IPS DF 4.7 (cell line): Measurements from ENCODE around the gene MUC21.
"Not testable (repeated sequence)": the region's sequence is repeated elsewhere in the genome, so short reads cannot be mapped to it uniquely, and the experiment has no call there.

Experiments used
- DNase-seq: peaks from one replicate; pipeline ENCODE4 v3.0.0-alpha.2; 2013; ENCODE audit warnings: low spot score; ENCODE audit errors: extremely low read depth

MUC21 gene

DNA sequence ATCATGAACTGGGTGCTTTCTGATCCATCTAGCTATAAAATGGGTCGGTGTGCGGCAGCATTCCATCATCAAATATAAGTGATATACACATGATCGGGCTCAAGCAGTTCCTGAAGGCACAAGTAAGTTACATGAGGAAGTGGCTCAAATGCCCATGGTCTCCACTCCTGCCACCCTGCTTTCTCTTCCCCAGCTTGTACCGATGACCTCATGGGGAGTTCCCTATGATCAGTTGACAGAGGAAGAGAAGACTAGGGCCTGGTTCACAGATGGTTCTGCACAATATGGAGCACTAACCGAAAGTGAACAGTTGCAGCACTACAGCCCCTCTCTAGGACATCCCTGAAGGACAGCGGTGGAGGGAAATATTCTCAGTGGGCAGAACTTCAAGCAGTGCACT, 14.3 kb upstream of the MUC21 start:
- DNase-seq = not testable (repeated sequence)

DNA sequence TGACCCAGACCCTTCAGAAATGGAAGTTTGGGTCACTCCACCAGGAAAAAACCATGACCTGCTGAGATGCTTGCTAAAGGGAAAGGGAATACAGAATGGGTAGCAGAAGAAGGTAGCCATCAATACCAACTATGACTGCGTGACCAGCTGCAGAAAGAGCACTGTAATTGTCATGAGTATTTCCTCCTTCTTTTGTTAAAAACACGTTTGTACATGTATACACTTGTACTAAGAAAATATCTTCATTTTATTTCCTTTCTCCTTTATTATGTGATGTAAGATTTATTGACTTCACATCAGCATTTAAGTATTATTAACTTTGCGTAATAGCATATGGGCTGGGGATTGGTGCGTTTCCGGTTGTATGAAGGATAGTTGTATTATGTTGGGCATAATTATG, 12.6 kb upstream of the MUC21 start:
- DNase-seq = no peak

DNA sequence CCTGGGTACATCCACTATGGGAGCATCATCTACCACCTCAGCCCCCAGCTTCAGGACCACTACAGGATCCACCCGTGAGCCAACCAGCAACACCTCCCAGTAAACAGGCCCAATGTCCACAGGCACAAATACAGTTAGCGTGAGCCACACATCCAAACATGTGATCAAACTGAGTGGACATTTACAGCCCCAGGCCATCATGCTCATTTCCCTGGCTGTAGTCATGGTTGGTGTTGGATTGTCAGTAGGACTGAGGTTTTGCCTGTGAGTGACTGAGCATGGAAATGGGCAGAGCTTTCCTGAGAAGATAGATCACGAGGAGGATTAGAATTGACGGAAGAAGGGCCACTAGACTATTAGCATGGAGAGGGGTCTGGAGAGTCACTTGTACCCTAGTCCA, 10.7 kb upstream of the MUC21 start:
- no peak for DNase-seq

DNA sequence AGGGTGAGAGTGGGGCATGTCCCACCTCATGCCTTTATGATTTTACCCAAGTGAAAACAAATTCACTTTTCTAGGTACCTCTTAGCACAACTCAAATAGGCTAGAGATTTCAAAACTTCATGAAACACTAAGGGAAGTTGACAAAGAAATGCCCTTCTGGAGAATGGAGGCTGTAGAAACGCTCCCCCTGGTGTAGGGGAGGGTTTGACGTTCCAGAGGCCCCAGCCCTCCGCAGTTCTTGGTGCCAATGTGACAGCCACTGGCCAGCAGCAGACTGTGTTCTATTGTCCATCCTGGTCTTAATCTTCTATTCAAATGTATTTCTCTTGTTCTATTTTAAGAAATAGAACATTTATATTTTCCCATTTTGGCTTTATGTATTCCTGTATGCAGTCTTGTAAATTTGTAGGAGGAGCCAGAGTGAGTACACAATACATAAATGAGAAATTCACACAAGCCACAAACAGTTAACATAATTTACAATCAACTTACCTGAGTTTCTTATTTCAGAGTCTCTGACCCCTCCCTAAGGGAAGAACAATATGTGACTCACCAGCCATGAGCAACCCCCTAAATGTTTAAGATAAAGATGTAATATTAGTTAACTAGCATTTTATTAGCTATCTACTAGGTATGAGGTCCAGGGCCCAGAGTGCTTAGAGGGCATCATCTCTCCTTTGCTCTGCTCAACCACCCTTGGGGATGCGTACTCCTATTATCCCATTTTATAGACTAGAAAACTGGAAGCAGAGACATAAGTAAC, 8.8 kb upstream of the MUC21 start:
- no peak for DNase-seq

DNA sequence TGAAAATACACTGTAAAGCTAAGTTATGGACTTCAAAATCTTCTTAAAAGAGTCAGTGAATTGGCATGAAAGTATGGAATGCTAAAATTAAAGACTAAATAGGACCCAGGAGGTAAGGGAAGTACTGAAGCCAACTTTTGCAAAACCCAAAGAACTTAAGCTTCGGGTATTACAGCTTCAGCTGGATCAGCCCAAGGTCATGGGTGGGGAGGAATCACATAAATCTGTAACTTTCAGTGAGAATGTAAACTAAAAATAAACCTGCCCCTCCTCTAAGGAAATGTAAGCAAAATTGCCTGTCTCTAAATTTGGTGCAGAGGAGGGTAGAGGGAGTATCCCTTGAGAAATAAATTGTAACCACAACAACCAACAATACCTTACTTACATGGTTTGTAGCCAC, 4.4 kb upstream of the MUC21 start:
- no peak for DNase-seq

DNA sequence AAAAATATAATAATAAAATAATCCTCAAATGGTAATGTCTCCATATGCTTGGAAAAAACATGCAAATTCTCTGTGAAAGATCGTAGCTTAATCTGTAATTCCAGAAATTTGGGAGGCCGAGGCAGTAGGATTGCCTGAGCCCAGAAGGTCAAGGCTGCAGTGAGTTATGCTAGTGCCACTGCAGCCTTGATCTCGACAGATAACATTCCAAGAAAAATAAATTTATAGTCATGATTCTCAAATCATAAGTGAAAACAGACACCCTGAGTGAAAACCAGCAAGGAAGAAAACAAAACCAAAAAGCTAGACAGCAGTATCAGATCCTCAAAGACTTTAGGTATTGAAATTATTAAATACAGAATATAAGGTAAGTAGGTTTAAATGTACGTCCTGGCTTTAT, 3.8 kb upstream of the MUC21 start:
- DNase-seq = no peak

DNA sequence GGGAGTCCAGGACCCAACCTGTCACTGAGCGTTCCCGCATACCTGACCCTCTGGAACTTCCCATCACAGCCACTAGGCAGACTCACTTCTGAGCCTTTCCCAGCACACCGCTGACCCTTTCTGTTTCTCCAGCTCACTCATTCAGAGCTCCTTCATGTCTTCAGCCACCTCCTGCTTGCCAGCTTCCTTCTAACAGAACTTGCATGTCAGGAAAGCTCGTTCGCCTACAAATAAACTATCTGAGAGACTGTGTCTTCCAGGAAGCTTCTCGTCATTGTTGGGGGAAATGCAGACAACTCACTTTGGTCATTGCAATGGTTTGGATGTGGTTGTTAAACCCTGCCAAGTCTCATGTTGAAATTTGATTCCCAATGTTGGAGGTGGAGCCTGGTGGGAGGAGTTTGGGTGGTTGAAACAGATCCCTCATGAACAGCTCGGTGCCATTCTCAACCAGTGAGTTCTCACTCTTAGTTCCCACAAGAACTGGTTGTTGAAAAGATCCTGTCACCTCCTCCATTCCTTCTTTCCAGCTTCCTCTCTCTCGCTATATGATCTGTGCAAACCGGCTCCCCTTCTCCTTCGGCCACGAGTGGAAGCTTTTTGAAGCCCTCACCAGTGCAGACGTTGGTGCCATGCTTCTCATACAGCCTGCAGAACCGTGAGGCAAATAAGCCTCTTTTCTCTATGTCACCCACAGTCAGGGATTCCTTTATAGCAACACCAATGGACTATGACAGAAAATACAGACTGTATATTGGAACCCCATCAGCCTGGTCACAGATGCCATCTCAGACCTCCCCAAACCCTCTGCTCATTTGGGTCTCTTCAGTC, 1.4 kb upstream of the MUC21 start:
- DNase-seq = peak; percentile 69

DNA sequence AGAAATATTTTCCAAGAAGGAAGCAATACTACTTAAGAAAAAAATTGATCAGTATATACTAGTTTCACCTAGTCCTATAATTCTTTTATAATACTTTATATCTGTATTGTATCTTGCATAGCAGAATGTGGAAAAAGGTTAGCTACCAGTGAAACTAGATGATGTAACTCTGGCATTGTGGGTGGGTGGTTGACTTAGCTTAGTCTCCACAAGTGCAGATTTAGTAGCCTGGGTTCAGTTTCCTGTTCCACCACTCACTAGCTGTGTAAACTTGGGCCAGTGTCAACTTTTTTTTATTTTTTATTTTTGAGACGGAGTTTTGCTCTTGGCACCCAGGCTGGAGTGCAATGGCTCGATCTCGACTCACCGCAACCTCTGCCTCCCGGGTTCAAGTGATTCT, 2.0 kb downstream of the MUC21 start:
- no peak for DNase-seq

DNA sequence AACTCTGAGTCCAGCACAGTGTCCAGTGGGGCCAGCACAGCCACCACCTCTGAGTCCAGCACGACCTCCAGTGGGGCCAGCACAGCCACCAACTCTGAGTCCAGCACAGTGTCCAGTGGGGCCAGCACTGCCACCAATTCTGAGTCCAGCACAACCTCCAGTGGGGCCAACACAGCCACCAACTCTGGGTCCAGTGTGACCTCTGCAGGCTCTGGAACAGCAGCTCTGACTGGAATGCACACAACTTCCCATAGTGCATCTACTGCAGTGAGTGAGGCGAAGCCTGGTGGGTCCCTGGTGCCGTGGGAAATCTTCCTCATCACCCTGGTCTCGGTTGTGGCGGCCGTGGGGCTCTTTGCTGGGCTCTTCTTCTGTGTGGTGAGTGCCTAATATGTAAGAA, 3.8 kb downstream of the MUC21 start:
- no peak for DNase-seq

DNA sequence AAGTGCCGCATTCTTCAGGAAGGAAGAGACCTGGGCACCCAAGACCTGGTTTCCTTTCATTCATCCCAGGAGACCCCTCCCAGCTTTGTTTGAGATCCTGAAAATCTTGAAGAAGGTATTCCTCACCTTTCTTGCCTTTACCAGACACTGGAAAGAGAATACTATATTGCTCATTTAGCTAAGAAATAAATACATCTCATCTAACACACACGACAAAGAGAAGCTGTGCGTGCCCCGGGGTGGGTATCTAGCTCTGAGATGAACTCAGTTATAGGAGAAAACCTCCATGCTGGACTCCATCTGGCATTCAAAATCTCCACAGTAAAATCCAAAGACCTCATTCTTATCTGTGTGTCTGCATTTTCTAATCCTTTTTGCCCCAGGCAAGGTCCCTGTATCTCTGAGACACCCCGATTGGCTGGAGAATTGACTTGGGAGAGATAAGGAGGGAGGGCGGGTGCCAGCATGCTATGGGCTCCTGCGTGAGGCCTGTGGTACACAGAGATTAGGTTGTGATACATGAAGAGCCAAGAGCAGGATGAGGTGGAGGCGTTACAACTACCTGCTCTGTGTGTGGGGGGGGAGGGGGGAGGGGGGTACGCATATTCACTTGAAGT, 4.8 kb downstream of the MUC21 start:
- DNase-seq = no peak

DNA sequence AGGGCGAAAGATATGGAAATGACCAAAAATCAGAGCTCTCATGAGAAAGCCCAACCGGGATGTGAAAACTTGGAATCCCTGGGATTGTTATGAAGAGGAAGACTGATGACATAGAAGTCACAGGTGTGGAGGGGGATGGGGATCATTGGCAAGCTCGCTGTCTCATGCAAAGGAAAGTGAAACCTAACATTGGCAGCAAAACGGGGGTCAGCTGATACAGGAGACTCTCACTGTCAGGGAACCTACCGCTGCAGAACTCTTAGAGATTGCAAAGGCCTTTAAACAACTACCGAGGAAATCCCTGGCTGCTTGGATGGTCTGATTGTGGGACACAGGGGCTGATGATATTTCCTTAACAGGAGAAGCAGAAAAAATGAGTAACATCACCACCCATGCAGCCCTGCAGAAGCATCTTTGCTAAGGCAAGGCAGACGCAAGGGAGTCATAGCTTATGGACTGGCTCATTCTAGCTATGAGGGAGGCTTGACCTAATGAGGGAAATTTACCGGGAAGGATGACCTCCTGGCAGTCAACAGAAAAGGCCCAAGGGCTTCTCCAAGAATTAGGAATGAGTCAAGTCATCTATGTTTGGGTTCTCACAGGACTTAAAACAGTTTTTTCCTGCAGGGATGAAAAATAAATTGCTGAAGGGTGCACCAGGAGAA, 7.0 kb downstream of the MUC21 start:
- no peak for DNase-seq

DNA sequence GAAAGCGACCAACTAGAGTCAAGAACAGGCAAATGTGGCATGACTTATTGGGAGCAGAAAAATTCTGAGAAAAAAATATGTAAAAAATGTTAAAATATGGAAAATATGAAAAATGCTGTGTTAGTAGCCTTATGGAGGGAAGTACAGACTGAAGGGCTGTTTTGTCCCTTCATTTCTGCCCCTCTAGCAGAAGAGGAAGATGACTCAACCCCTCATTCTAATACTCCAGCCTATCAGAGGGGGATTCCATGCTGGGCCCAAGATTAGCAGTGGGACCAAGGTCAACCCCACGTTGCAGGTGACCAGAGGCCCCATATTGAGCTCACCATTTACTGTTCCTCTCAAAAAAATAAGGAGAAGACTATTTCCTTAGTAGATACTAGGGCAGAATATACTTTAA, 8.4 kb downstream of the MUC21 start:
- no peak for DNase-seq

DNA sequence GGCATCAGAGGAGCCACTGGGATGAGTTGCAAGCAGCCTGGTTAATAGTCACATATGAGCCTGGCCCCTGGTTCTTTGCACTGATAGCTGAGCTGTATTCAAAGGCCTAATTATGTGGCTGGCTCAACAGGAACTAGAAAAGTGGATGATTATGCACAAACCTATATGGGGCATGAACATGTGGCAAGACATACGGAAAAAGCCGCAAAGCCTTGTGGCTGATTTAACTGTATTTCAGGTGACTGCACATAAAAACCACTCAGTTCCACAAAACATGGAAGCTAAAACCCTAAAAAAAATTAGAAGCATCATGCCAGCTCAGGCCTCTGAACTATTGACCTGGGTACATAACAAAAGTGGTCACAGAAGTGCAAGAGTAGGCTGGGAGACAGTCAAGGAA, 13.8 kb downstream of the MUC21 start:
- no peak for DNase-seq

DNA sequence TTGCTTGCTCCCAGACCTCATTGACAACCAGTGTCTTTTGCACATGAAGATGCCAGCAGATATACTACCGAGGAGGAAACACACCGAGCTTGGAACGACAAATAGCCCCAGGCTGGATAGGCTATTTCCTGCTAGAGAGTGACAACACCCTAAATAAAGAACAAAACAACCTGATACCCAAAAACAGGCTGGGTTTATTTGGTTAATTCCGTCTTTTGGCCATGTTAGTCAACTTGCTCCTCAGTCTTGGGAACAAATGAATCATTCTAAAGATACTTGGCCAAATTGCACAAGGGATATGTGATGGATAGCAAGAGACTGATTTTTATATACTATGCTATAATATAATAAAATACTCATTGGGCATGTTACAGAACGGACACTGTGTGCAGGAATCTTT, 15.3 kb downstream of the MUC21 start:
- DNase-seq = no peak

DNA sequence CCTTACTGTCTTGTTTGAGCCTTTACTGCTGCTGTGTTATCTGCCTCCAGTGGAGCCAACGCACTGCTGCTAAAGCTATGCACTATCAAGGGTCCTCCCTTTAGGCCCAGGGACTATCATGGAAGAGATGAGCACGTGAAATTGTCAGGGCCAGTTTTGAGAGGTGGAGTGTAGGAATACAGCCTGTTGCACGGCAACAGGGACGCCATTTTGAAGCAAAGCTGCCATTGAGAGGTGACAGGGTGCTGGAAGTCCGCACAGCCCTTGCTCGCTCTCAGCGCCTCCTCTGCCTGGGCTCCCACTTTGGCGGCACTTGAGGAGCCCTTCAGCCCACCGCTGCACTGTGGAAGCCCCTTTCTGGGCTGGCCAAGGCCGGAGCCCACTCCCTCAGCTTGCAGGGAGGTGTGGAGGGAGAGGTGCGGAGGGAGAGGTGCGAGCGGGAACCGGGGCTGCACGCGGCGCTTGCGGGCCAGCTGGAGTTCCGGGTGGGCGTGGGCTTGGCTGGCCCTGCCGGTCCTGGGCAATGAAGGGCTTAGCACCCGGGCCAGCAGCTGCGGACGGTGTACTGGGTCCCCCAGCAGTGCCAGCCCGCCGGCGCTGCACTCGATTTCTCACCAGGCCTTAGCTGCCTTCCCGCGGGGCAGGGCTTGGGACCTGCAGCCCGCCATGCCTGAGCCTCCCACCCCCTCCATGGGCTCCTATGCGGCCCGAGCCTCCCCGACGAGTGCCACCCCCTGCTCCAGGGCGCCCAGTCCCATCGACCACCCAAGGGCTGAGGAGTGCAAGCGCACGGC, 16.7 kb downstream of the MUC21 start:
- DNase-seq = not testable (repeated sequence)

DNA sequence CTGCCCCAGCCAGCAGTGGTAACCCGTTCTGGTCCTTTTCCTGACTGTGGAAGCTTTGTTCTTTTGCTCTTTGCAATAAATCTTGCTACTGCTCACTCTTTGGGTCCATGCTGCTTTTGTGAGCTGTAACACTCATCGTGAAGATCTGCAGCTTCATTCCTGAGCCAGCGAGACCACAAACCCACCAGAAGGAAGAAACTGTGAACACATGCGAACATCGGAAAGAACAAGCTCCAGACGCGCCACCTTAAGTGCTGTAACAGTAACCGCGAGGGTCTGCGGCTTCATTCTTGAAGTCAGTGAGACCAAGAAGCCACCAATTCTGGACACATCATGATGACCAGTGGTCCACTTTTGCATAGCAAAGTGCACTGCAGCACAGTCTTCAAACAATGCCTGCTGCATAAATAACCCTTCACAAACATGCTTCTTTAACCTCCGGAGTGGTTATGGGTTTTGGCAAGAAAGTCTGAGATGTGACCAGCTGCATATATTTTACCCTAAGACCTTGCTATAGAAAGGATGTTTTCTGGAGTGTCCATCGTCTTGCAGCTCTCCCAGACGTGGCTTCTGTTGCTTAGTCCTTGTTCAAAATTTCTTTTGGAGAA, 17.9 kb downstream of the MUC21 start:
- DNase-seq = no peak

DNA sequence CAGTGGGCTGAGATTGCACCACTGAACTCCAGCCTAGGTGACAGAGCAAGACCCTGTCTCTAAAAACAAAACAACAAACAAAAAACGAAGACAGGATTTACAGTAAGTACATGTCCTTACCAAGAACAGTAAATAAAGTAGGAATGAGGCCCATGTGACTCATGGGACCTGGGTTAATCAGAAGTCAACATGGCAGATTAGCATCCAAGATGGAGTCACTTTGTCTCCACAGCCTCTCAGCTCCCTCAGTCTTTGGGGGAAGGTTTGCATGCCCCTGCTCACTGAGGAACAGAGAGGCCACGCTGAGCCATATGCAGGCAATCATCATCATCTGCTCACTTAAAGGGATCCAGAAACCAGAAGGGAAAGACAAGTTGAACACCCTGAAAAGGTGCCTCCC, 19.0 kb downstream of the MUC21 start:
- DNase-seq = no peak

DNA sequence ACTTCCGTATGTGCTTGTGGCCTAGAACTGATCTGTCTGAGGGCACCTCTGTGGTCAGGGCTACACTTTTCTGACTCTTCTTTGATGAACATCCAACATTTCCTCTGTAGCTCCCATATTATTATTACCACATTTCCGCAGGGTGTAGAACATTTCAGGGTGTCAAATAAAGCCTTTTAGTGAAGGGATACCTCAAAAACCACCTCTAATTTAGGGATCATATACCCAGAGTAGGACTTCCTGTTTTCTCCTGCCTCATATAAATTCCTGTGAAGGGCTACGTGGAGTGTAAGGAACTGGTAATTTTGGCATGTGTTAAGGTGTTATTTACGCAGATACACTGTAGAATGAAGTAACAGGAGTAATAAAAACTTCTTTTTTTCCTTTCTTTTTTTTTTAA, 21.3 kb downstream of the MUC21 start:
- no peak for DNase-seq

DNA sequence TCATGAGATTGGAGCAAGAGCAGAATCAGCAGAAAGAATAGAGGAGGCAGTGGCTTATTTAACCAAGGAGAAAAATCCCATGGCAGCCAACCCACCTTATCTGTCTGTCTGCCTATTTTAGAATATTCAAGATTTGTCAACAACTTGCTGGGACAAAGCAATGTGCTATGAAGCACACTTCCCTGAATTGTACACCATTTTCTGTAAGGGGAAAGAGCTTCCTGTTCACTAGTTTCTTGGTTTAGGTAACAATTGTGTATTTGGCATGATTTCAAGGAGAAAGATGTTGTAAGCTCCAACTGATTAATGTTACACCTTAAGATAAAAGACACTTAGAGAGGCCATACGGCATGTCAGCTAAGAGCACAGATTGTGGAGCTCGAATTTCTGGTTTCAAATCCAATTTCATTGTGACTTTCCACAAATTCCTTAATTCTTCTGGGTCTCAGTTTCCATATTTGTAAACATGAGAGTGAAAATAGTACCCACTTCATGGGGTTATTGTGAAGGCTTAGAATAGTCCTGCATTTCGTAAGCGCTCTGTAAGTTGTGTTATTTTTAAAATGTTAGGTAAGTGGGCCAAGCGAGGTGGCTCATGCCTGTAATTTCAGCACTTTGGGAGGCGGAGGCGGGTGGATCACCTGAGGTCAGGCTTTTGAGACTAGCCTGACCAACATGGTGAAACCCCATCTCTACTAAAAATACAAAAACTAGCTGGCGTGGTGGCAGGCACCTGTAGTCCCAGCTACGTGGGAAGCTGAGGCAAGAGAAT, 21.9 kb downstream of the MUC21 start:
- DNase-seq = no peak

DNA sequence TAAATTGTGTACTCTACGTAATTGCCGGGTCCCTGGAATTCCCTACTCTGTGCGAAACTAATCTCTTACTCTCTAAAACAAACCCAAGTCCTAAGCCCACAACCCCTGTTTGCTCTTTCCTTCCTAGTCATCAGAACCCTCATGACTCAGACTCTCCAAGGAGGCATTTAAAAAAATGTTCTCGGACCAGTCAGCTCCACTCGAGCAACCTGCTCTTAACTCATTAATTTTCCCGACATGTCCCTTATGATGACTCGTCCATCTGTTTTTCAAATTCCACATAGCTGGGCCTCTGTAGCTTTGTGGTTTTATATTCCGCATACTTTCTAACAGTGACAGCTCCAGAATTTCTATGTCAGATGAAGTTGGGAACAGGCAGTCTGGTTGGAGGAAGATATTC, 24.2 kb downstream of the MUC21 start:
- no peak for DNase-seq
